ENCODE results near the gene SERTAD2.

SERTAD2 gene

DNA sequence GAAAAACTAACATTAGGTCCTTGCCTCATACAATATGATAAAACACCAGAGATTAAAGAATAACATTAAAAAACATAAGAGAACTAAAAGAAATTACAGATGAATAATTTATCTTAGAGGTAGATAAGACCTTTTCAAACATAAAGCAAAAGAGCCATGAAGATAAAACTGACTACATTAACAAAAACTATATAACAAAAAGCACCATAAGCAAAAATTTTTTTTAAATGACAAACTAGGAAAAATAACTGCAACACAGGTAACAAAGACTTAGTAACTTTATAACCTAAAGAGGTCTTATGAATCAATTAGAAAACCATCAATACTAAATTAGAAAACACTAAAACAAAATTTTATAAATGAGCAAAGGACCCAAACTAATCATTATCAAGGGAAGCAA is 16.3 kb upstream of the SERTAD2 start:
- FAIRE-seq = peak; percentile 32

DNA sequence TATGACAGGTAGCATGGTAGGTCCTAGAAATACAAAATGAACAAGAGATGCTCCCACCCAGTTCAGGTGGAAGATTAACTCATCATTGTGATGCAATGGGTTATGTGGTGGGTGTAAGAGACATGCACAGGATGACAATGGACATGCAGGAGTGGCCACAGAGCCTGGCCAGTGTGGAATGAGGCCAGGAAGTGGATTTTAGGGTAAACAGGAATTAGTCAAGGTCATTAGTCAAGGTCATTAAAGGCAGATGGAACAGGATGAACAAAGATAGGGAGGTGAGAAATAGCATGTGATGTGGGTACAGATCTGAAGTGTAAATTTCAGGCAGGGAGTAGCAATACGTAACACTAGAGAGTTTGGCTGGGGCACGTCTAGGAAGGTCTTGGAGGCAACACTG is 15.6 kb upstream of the SERTAD2 start:
- FAIRE-seq = no peak

DNA sequence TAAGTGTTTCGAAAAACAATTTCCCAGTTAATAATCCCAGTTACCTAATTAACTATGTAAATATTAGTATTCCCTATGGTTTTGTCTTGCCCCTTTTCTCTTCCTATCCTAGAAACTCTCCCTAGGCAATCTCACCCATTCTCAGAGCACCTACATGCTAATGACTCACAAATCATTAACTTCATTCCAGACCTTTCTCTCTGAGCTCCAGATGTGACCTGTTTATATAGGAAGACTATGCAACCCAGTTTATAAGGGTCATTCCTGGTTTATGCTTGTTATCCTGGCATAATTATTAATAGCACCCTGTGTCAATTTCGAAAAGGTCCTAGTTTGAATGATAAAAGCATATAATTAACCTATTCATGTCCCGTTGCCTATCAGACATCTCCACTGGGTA is 14.8 kb upstream of the SERTAD2 start:
- no peak for FAIRE-seq

DNA sequence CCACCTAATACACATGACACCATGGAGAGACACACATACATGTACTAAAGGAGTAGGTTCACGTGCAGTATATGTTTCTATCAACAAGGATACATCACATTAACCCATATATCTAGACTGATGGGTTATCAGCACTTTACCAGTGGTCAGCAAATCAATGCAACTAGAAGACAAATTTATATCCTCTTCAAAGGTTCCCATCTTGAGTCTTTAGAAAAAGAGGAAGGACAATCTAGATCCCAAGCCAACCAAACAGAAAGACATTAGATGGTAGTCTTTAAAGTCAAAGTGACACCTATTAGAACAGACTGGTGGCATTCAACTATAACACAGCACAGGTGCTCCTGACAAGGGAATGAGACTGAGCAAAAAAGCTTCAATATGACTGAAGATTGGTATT is 13.8 kb upstream of the SERTAD2 start:
- FAIRE-seq = no peak

DNA sequence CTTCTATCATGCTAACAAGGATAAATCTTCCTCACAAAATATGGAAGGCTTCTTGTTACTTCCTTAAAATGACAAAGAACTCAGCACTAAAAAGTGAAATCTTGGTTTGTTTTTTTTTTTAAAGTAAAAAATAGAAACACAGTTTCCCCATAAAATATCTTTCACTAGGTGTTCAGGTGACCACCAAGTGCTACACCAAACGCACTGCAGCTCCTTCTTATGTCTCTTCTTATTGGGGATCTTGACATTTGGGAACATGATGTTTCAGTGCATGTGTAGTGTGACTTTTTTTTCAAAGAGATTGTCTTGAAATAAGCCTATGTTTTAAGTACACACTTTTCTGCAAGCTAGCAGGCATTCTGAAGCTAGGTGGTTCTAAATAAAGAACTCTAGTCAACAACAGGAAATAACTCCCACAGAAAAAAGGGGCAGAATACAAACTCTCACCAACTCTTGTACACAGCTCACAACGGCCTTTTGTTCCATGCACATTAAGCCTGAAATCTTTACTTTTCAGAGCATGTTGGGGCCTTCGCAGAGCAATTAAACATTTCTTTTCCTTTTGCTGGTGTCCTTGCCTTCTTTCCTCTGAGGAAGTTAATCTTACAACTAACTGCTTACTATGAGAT is 13.2 kb upstream of the SERTAD2 start:
- no peak for FAIRE-seq

DNA sequence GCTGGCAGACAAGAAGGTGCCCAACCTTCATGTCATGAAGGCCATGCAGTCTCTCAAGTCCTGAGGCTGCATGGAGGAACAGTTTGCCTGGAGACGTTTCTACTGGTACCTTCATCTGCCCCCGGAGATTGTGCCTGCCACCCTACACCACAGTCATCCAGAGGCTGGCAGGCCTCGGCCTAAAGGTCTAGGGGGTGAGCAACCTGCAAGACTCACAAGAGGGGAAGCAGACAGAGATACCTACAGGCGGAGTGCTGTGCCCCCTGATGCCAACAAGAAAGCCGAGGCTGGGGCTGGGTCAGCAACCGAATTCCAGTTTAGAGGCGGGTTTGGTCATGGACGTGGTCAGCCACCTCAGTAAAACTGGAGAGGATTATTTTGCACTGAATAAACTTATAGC is 12.0 kb upstream of the SERTAD2 start:
- no peak for FAIRE-seq

DNA sequence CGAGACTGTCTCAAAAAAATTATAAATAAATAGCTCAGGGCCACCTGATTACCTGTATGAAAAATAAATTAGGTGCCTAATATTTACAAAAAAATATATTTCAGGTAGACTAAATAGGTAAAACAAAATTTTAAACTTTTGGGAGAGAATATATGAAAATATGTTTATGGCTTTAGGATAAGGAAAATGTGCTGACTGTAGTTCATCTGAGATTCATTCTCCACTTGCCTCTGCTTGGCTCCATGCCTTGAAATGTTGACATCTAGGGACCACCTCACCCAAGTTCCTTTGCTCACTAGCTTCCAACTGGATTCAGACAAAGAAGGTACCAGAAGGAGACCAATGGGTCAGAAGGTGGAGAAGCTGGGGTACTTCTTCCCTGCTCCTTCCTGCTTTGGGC is 9.7 kb upstream of the SERTAD2 start:
- FAIRE-seq = no peak

DNA sequence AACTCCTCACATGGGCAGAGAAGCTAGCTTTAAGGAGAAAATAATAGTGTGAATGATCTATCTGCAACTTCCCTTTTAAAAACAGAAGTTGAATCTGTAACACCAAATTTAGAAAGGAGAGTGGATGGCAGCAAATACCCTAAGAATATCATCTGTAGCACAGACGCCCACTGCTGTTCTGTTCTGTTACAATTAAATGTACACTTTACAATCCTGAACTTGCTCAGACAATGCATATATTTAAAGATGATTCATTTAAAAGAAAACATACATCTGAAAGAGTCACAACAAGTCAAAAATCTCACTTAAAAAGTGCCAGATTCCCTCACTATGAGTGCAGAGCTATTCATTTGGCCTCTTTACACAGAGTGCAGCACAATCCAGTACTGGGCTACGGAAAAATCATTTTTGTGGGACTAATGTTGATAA is 8.0 kb upstream of the SERTAD2 start:
- no peak for FAIRE-seq

DNA sequence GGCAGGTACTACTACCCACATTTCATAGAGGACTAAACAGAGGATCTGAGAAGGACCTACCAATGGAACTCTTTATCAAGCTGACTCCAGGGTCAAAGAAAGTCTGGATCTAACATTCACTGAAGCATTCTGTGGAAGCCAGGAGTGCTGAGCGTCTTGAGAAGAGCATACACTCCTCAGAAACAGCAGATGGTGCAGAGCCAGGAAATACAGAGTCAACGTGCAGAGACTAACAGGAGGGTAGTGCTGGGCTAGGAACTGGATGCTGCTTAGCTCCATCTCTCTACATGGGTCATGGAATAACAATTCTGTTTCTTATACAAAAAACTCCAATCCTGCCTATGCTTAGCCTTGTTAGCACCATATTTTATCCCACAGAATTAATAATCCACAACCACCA is 5.5 kb upstream of the SERTAD2 start:
- FAIRE-seq = no peak

DNA sequence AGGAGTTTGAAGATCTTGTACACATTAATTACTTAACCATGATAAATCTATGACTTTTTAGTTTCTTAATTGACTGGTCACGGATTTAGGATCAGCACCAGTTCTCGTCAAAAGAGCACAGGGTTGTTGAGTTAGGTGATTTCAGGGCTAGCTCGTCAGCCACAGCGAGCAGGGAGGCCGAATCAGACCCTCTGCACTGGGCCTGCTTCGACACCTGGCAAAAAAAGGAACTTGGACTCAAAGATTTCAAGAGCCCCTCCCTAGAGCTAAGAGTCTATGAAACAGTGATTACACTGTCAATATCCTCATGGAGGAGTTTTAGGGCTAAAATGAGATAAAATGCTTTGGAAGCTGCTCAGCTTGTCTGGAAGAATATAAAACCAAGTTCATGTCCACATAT is 4.6 kb upstream of the SERTAD2 start:
- no peak for FAIRE-seq

DNA sequence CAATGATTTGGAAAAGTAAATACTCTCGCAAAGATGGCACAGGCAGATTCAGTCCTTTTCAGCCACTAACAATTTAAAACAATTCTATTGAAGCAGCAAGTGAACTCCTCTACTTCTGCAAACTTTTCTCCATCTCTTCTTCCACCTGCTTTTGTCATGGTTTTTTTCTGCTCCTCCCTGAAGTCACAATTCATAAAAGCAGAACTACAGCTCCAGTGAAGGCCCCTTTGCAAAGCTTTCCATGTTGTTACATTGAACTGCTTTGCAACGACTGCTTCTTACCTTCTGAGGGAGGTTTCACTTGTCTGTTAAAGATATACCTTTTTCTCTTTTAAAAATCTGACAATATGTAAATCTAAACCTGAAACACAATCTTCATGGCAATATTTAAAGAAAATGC is 3.7 kb upstream of the SERTAD2 start:
- FAIRE-seq = no peak

DNA sequence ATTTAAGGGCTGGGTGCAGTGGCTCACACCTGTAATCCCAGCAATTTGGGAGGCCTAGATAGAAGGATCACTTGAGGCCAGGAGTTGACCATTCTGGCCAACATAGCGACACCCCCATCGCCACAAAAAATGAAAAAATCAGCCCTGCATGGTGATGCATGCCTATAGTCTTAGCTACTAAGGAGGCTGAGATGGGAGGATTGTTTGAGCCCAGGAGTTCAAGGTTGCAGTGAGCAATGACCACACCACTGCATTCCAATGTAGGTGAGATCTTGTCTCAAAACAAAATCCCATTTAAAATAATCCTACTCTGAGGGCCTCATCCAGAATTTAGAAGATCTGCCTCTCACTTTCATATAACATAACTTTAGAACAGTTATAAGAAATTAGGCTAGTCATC is 2.7 kb upstream of the SERTAD2 start:
- FAIRE-seq = no peak

DNA sequence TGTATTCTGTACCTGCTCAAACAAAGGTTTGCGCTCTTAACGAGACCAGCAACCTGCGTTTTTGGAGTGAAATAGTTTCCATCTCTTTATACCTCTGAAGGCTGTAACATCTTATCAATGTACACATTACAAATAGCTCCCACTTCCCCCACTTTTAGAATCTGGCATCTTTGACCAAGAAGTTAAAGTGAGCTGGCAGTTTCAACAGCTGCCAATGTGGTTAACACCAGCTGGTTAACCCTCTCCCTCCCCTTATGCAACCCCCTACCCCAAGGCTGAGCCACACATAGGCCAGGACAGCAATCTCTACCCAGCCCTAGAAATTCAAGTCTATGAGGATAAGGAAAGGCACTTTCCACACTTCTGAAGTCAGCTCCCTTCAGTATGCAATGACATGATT is 2.2 kb upstream of the SERTAD2 start:
- no peak for FAIRE-seq

DNA sequence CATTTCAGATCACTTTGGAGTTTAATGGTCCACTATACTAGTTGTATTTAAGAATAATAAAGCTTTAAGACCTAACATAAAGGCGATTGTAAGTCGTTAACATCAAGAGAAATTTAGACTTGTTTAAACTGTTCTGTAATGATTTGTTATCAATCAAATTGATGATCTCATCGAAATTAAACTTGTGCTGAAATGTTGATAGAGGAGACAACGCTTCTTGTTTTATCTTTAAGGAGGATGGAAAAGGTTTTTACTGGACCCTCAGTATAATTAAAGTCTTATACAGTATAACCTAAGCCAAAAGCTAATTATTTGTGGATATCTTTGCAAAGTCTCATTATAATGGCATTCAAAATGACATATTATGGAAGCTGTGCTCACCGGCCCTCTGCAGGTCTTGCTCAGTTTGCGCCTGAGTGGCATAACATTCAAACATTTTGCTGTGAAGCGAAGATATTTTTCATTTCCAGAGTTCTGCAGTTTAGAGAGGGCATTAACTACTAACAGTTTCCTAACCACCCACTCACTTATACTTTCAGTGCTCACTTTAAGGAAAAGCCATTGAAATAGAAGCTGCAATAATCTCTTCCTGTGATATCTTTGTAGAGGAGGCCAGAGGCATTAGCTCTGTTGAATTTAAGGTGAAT is 1.4 kb upstream of the SERTAD2 start:
- FAIRE-seq = no peak

DNA sequence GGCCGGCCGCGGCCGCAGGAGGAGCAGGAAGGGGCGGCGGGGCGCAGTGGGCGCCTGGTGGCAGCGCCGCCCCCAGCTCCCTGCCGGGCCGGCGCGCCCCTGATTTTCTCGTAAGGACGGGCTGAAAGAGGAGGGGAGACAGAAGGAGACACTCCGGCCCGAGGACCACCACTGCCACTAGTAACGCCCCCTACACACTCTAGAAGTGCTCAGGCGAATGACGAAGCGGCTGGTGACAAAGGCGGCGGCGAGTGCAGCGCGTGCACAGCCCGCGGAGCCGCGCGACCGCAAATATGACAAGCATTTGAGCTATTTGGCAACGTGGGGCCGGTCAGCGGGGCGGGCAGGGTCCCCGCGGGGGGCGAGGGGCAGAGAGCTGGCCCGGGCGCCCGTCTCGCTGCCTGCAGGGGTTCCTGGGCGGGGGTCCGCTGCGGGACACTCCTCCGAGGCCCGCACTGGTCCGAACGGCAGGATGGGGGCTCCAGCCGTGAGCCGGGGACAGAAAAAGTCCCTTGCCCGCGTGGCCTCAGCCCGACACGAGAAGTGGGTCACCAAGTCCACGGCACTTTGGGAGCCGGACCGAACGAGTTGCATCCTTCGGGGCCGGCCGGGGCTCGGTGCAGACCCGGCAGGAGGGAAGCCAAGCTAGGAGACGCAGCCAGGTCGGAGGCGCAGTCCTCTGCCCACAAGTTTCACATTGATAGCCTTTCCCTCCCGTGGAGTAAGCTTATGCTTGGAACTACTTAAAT is 524 bp upstream of the SERTAD2 start:
- FAIRE-seq = no peak

DNA sequence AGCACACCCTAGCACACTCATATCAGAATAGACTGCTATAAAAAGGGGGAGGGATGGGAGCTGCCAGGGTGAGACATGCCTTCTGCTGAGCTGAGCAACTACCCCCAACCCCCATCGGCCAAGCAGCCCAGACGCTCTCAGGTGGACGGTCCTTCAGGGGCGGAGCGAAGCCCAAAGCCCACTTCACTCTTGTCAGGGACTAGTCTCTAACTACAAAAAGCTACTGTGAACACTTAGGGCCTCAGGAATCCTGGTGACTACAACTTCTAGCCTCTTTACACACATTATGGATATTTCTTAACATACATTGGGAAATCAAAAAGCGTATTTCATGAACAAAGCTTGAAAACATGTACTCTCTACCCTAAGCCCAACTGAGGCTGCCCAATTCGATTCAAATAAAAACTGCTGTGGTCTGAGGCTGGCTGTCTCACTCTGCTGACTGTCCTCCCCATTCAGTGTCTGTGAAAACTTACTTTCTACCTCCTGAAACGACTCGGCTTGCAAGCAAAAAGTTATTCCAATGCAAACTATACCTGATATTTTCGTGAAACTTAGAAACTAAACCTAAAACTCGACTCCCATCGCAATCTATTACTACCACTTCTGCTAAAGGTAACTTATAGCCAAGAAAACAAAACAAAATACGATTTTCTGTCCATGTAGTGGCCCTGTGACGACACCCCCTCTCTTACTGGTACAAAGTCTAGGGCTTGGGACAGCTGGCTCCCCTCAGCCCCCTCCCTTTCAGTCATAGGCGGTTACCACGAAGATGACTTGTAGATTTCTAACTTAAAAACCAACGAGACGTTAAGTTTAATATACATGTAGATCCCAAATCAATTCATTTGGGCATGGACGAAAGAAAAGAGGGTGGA is 1.2 kb downstream of the SERTAD2 start:
- FAIRE-seq = no peak

DNA sequence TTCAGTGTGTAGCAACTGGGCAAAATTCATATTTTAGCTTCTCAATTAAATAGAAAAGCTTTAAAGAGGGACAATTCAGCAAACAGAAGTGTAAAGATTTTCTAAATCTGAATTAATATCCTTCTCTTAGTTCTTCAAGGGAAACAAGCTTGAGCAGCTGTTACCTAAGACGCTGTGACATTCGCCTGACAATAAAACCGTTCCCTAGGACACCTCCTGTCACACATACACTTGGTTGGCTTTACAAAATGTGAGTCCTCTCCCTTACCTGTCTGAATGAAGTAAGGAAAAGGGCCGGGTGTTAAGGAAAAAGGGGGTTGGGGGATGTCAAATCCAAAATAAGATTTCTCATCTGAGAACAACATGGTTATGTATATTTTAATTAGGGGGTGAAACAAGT is 2.1 kb downstream of the SERTAD2 start:
- no peak for FAIRE-seq

DNA sequence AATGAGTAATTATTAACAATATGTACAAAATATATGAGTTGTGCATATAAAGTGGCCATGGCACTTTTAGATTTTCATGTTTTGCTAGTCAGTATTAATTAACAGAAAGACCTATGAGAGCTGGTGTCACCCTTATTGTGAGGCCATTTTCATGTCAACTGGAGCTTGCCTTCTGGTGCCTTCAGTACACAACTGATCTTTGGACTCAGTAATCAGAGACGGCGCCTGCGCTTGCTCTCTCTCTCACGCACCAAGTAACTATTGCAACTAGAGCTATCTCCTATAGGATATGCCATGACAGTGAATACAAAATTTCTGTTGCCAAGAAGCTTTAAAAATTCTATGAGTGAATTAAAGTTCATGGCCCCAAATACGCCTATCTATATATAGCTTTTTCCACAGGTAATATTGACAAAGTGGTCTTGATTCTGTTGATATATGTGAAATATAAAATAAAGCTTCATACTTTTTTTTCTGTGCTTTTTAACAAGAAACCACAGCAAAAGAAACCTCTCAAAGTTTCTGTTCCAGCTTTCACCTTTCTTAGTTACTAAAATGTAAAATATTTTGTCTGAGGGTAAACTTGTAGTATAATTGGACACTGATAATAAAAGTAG is 2.9 kb downstream of the SERTAD2 start:
- FAIRE-seq = no peak

DNA sequence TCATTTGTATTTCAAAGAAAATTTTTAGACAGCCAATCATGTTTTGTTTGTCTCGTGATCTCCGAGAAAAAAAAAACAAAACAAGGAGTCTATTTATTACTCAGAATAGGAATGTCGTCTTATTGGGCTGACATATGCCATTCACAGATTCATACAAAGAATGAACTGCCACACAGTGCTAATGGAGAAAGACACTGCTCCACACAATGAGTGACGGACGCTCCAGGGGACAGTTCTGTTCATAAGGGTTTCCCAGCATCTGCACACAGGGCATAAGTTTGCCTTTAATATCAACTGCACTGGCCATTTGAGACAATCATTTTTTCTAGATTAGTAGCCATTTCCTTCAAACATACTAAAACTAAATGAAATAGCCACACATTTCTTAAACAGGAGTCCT is 3.4 kb downstream of the SERTAD2 start:
- no peak for FAIRE-seq

DNA sequence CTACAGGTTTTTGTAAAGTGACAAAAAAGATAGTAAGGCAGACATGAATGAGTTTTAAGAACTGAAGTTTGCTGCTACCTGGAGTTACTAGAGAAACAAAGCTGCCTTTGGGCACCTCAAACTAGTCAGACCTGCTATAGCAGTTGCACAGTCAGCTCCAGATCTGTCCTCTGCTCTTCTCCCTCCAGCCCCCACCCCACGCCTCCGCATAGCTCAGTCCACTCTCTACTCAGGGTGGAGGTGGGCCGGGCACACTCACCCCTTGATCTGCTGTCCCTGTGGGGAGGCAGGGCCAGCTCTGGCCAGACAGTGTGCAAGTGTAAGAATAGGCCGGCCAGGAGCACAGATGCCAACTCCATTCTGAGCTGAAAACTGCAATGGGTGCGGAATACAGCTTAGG is 4.1 kb downstream of the SERTAD2 start:
- FAIRE-seq = no peak

DNA sequence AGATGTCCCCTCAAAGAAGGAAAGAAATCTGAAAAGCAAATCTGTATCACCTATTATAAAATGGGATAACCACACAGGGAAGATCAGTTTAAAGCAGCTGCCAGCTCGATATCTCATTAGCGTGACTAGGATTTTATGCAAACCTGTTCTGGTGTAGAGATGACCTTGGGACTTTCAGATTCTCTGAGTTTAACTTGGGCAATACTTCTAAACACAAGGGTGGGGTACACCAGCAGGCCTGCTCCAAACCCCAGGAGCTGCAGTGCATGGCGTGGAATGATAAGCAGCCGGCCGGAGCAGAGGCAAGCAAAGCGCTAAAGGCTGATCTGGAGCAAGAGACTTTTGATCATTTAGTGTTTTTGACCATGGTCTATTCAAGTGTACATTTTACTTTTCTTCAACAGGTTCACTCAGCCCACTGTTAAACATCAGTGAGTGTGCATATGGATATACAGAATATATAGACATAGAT is 4.7 kb downstream of the SERTAD2 start:
- no peak for FAIRE-seq

DNA sequence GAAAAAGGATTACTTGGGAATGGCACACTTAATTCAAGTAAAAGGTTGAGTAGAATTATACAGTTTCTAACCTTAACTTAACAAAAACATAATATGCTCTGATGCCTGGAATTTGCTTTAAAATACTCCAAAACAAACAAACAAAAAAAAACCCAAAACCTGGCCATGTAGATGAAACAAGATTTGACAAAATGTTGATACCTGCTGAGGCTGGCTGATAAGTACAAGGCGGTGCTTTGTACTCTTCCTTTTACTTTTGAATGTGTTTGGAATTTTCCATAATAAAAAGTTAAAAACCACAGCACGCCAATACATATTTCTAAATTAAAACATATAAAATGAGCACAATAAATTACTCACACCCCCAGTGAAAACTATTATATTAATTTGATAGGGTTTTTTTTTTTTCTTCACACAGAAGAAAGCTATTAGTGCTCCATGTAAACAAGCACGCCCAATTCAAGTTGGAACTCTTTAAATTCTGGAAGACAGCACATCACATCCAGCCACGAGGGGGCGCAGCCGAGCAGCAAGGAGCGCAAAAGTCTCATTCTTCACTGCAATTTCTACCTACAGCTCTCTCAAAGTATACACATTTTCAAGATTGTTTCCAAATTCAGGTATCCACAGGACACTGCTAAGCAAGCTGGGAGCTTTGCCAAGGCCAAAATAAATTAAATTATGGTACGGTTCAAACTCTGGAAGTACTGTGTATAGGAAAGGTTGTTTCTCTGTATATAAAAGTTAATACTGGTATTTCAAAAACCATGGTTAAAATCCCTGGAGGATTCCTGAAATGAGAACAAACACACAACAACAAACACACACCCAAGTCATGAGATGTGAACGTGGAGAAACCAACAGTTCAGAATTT is 7.5 kb downstream of the SERTAD2 start:
- FAIRE-seq = peak; percentile 60
